SH-SY5Y (cell line): ENCODE measurements around the gene DPYD.

ENCODE experiments used
- GATA2 ChIP-seq: IDR thresholded peaks from 2 replicates; pipeline ENCODE4 v1.6.1; 2011; ENCODE audit warnings: mild to moderate bottlenecking, low read depth, low read length
- GATA3 ChIP-seq: IDR thresholded peaks from 2 replicates; pipeline ENCODE4 v1.6.1; 2011; ENCODE audit warnings: low read depth, mild to moderate bottlenecking, low read length, moderate library complexity

DNA sequence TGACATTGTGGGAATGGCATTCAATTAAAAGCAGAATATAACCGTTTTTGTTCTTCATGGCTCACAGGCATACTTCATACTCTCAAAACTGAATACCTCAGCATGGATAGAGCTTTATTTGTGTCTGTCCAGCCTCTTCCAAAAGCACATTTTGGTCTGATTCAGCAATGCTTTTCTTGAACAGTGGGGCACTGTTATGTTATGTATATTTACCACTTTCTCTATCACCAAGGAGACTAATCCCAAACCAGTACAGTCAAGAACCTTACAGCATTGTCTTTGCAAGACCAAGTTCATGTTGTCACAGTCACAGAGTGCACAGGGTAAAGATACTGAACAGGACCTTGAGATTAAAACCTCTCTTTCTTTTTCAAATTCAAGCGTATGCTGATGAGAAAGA is 616.5 kb downstream of the DPYD start:
- TF ChIP-seq GATA3 (no peak), GATA2 (no peak)
